Dermis lymphatic vessel endothelial cell (primary cell): ENCODE results near the gene HUS1B. TPM values are rescaled to one million over a fixed set of nuclear protein-coding genes. Genes with fewer than 3 reads are reported as not detected.

ENCODE experiments used
- total RNA-seq: library from RNA; depleted of rRNA; stranded (reverse); fragments of >200 nt; gene quantifications from 2 replicates; pipeline ENCODE4 v1.2.1, GENCODE V29; 2014

The HUS1B gene
- total RNA-seq = 0.54 and 0.69 TPM in 2 replicates

GRCh38 chr6:656460-657252 is at the start of gene HUS1B:
Gene HUS1B, minus strand, starts transcription at chr6:657100. Its CDS starts 156 bp downstream, at chr6:656944.

DNA sequence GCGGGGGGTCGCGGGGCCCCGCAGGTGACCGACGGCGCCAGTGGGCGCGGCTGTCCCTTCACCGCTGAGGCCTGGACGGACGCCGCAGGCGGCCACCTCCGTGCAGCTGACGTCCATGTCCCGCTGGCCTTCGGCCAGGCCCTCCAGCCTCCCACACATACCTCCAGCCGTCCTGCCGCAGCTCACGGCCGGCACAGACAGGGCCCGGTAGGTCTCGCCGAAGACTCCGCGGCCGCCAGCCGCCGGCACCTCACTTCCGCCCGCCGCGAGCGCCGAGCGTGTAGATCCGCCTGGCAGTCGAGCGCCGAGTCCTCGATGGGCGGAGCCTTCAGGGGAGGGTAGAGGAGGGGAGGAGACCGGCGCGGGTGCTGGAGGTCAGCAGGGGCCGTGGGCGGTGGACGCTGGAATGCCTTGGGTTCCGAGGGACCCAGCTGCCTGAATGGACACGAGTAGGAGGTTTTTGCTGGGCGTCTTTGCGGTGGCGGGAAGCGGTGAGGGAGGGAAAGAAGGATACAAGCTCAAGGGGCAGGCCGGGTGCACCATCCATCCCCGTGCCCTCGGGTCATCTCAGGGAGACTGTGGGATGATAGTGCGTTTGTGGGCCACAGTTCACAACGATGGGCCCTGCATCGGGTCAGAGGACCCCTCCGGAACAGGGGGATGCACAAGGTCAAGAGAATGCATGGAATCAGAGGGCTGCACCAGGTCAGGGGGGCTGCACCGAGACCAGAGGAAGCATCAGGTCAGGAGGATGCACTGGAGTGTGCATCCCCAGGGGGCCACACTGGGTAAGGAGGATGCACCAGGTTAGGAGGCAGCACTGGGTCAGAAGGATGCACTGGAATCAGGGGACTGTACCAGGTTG is 36.2 kb upstream of the HUS1B start, which contains the start of gene EXOC2:
TSS of gene EXOC2 (minus strand) at position 282 of the 865 bp plus-strand sequence. CDS start 55,321 bp downstream, outside the sequence.

Other genes starting within 250 kb of the HUS1B start
- 37.2 and 47.5 TPM in 2 replicates for gene EXOC2, start 36.0 kb upstream of the HUS1B start, total RNA-seq